Caco-2 (cell line): Measurements from ENCODE around the gene NR5A2. TPM values are rescaled to one million over a fixed set of nuclear protein-coding genes. Genes with fewer than 3 reads are reported as not detected.

ENCODE experiments used
- BruUV-seq: library from RNA; stranded (reverse); fragments of 400-500 nt; replicated peaks from 2 replicates; lab custom pipeline; 2021; lab: Mats Ljungman, UMichigan
- CTCF ChIA-PET: fragments of 300-600 bp; sonication (Branson Sonifier 250); formaldehyde crosslinking; loops from one replicate; lab custom pipeline; 2022; ENCODE audit warnings: antibody characterized with exemption; lab: Charles Lee
- POLR2A ChIA-PET: fragments of 300-600 bp; sonication (Branson Sonifier 250); formaldehyde crosslinking; loops from one replicate; lab custom pipeline; 2022; ENCODE audit warnings: antibody characterized with exemption; lab: Charles Lee
- DNase-seq, 2 experiments: peaks; one replicate each; pipeline versions ENCODE4 v3.0.0 to v3.0.0-alpha.2; 2020 to 2022
- H3K27me3 ChIP-seq: replicated peaks from 2 replicates; pipeline ENCODE4 v1.6.0; 2011; ENCODE audit warnings: low read length; ENCODE audit not compliant: control insufficient read depth, insufficient read depth
- H3K36me3 ChIP-seq: 2 replicates; pipeline ENCODE4 v1.5.1; 2011; ENCODE audit warnings: low read length; ENCODE audit not compliant: control insufficient read depth, insufficient read depth
- H3K4me1 ChIP-seq: fragments of 250-450 bp; sonication (Bioruptor Pico); 2 replicates; pipeline ENCODE4 v1.5.1; 2020; ENCODE audit warnings: mild to moderate bottlenecking
- H3K4me3 ChIP-seq: 2 replicates; pipeline ENCODE4 v1.5.1; 2011; ENCODE audit warnings: low read depth, mild to moderate bottlenecking, control low read depth, low read length
- H3K9me3 ChIP-seq: fragments of 250-450 bp; sonication (Bioruptor Pico); 2 replicates; pipeline ENCODE4 v1.5.1; 2020; ENCODE audit warnings: mild to moderate bottlenecking, moderate library complexity
- H3K27ac Mint-ChIP-seq: one replicate; pipeline ENCODE4 v1.8.0; 2022; ENCODE audit warnings: mixed read lengths; ENCODE audit not compliant: unreplicated experiment
- H3K27me3 Mint-ChIP-seq: one replicate; pipeline ENCODE4 v1.8.0; 2022; ENCODE audit warnings: mixed read lengths; ENCODE audit not compliant: insufficient read depth, unreplicated experiment
- H3K36me3 Mint-ChIP-seq: one replicate; pipeline ENCODE4 v1.8.0; 2022; ENCODE audit warnings: mild to moderate bottlenecking, mixed read lengths; ENCODE audit not compliant: insufficient read depth, unreplicated experiment
- H3K4me1 Mint-ChIP-seq: one replicate; pipeline ENCODE4 v1.8.0; 2022; ENCODE audit warnings: low read depth, mixed read lengths; ENCODE audit not compliant: unreplicated experiment
- H3K4me3 Mint-ChIP-seq: one replicate; pipeline ENCODE4 v1.8.0; 2022; ENCODE audit warnings: mild to moderate bottlenecking, moderate library complexity, mixed read lengths; ENCODE audit not compliant: unreplicated experiment
- H3K9me3 Mint-ChIP-seq: one replicate; pipeline ENCODE4 v1.8.0; 2022; ENCODE audit warnings: mixed read lengths; ENCODE audit not compliant: unreplicated experiment
- intact Hi-C: fragments of 100-400 bp; cut with micrococcal nuclease; formaldehyde crosslinking; loops from one replicate; pipeline ENCODE4 v1.10.0; 2022; ENCODE audit not compliant: unreplicated experiment
- total RNA-seq: library from RNA; stranded (reverse); gene quantifications from 2 replicates; pipeline ENCODE4 v1.2.3, GENCODE V29; 2022
- TF ChIP-seq, protein P1 (sequence below), 2 experiments: fragments of 200-600 bp in 1 of 2; IDR thresholded peaks; 1 replicate in 1 of 2; 2 replicates in 1 of 2; pipeline versions ENCODE4 v1.5.1 to v1.8.0; 2011 to 2022; ENCODE audit warnings: antibody characterized with exemption in 1 of 2, control low read depth in 1 of 2, inconsistent platforms in 1 of 2, low read depth in 1 of 2, low read length in 1 of 2, mild to moderate bottlenecking in 1 of 2, moderate library complexity in 1 of 2; ENCODE audit not compliant: insufficient read depth in 1 of 2, severe bottlenecking in 1 of 2, unreplicated experiment in 1 of 2

The NR5A2 gene
- total RNA-seq, 1 experiment from 2014 or later: 6.5 TPM

DNA sequence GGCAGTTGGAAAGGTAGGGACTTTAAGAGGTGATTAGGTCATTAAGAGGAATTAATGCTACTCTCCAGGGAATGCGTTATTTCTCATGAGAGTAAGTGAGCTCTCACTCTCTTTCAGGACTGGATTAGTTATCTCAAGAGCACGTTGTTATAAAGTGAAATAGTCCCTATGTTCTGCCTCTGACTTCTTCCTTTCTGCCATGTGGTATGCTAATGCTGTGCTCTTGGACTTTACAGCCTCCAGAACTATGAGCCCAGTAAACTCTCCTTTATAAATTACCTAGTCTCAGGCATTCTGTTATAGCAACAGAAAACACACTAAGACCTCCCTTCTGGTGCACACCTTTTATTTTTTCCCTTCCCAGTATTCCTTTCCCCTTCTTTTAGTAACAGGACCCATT, 187.8 kb downstream of the NR5A2 start:
- intact Hi-C loops: no loop called here
- ChIA-PET POLR2A (no interaction called here), CTCF (no interaction called here)
- no TSS peak for BruUV-seq
- H3K4me3 ChIP-seq: no peak overlapping the region
- H3K4me1 Mint-ChIP-seq: no peaks in the 10 kb centered on the region
- H3K4me3 Mint-ChIP-seq: no peak overlapping the region
- no peaks in the 10 kb centered on the region for H3K36me3 ChIP-seq
- H3K4me1 ChIP-seq: no peaks in the 10 kb centered on the region
- no peak overlapping the region for H3K27ac Mint-ChIP-seq
- DNase-seq: no peak
- peaks cover 11% of the 10 kb centered on the region for H3K9me3 Mint-ChIP-seq
- TF ChIP-seq, protein P1, sequence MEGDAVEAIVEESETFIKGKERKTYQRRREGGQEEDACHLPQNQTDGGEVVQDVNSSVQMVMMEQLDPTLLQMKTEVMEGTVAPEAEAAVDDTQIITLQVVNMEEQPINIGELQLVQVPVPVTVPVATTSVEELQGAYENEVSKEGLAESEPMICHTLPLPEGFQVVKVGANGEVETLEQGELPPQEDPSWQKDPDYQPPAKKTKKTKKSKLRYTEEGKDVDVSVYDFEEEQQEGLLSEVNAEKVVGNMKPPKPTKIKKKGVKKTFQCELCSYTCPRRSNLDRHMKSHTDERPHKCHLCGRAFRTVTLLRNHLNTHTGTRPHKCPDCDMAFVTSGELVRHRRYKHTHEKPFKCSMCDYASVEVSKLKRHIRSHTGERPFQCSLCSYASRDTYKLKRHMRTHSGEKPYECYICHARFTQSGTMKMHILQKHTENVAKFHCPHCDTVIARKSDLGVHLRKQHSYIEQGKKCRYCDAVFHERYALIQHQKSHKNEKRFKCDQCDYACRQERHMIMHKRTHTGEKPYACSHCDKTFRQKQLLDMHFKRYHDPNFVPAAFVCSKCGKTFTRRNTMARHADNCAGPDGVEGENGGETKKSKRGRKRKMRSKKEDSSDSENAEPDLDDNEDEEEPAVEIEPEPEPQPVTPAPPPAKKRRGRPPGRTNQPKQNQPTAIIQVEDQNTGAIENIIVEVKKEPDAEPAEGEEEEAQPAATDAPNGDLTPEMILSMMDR (IDR thresholded peaks at IDR 0.05; ENCODE audit: insufficient read depth in 1 of 2, low read depth in 1 of 2, low read length in 1 of 2, severe bottlenecking in 1 of 2, unreplicated experiment in 1 of 2): no peak
- no peaks in the 10 kb centered on the region for H3K9me3 ChIP-seq
- H3K27me3 Mint-ChIP-seq: no peaks in the 10 kb centered on the region
- no peaks in the 10 kb centered on the region for H3K27me3 ChIP-seq
- no peaks in the 10 kb centered on the region for H3K36me3 Mint-ChIP-seq

DNA sequence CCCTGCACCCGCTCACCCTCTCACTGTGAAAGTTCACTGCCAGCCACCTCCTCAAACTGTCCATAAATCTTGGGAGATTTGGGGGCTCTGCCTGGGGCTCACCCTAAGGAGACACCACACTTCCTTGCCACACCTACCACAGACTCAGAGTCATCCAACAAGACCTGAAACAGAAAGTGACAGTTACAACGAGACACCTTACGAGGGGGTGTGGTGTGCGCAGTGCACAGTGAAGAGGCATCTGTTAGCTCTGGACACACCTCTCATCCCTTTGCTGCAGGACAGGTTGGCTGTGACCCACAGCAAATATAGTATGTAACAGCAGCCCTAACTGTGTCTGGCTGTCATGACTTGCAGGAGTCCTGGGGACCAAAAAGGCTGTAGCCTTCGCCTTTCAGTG, 190.2 kb downstream of the NR5A2 start:
- BruUV-seq: no TSS peak
- no peak for DNase-seq
- Mint-ChIP-seq H3K36me3 (no peaks in the 10 kb centered on the region), H3K27me3 (no peaks in the 10 kb centered on the region), H3K9me3 (peaks cover 11% of the 10 kb centered on the region), H3K27ac (no peak overlapping the region), H3K4me3 (no peak overlapping the region), H3K4me1 (no peaks in the 10 kb centered on the region)
- Histone ChIP-seq H3K36me3 (no peaks in the 10 kb centered on the region), H3K9me3 (no peaks in the 10 kb centered on the region), H3K4me3 (no peak overlapping the region), H3K27me3 (no peaks in the 10 kb centered on the region), H3K4me1 (no peaks in the 10 kb centered on the region)
- ChIA-PET CTCF (no interaction called here), POLR2A (no interaction called here)
- TF ChIP-seq, protein P1 (IDR thresholded peaks at IDR 0.05; ENCODE audit: insufficient read depth in 1 of 2, low read depth in 1 of 2, low read length in 1 of 2, severe bottlenecking in 1 of 2, unreplicated experiment in 1 of 2): no peak
- intact Hi-C loops: no loop called here

DNA sequence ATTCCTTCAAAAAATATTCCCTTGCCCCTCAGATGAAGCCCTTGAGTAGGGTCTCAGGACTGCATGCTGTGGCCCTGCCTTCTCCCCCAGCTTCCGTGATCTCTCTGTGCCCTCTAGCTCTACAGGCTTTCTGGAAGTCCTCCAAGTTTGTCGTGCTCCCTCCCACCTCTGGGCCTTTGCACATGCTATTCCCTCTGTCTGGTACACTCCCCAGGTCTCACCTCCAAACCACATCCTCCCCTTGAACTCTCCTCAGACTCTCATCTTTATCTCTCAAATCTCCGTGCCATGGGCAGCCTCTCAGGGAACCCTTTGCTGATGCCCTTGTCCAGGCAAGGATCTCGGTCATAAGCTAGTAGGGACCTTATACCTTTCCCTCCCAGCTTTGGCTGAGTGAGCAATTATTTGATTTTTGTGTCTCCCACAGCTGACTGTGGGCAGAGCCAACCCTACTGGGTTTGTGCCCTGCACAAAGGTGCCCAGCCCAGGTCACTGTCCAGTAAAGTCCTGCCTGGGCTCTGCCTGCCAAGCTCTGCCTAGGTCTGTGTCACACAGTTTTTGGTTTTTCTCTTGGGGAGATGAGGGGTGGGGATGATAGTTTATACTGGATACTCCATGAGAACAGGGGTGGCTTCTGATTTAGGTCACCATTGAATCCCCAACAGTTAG, 194.2 kb downstream of the NR5A2 start:
- POLR2A ChIA-PET: no interaction called here
- CTCF ChIA-PET: no interaction called here
- TF ChIP-seq, protein P1 (IDR thresholded peaks at IDR 0.05; ENCODE audit: insufficient read depth in 1 of 2, low read depth in 1 of 2, low read length in 1 of 2, severe bottlenecking in 1 of 2, unreplicated experiment in 1 of 2): no peak
- Mint-ChIP-seq H3K9me3 (no peaks in the 10 kb centered on the region), H3K27me3 (no peaks in the 10 kb centered on the region), H3K36me3 (no peaks in the 10 kb centered on the region), H3K4me3 (no peak overlapping the region), H3K4me1 (no peaks in the 10 kb centered on the region), H3K27ac (no peak overlapping the region)
- Histone ChIP-seq H3K36me3 (no peaks in the 10 kb centered on the region), H3K9me3 (no peaks in the 10 kb centered on the region), H3K4me1 (no peaks in the 10 kb centered on the region), H3K27me3 (no peaks in the 10 kb centered on the region), H3K4me3 (no peak overlapping the region)
- BruUV-seq: no TSS peak
- intact Hi-C loops: no loop called here
- DNase-seq: no peak
